Erythroblast (primary cell): ENCODE results near the gene PLXNB1.

Source experiments
- DNase-seq, 2 experiments: peaks; one replicate each; lab custom pipeline; 2025; lab: John Stamatoyannopoulos, UW
- GATA1 ChIP-seq: IDR thresholded peaks from 2 replicates; pipeline ENCODE4 v1.6.1; 2011; ENCODE audit warnings: low read depth, mild to moderate bottlenecking, control low read depth, low read length, moderate library complexity
- POLR2A ChIP-seq: IDR thresholded peaks from 2 replicates; pipeline ENCODE4 v1.6.1; 2011; ENCODE audit warnings: mild to moderate bottlenecking, low read length

The PLXNB1 gene

GRCh38 chr3:48414376-48415250 is 15.3 kb downstream of the PLXNB1 start:
- DNase-seq, result no peak
- TF ChIP-seq GATA1 (no peak), POLR2A (no peak)

GRCh38 chr3:48413611-48414010 is 16.3 kb downstream of the PLXNB1 start:
- TF ChIP-seq POLR2A, result no peak
- TF ChIP-seq GATA1, result no peak
- DNase-seq, result no peak

DNA sequence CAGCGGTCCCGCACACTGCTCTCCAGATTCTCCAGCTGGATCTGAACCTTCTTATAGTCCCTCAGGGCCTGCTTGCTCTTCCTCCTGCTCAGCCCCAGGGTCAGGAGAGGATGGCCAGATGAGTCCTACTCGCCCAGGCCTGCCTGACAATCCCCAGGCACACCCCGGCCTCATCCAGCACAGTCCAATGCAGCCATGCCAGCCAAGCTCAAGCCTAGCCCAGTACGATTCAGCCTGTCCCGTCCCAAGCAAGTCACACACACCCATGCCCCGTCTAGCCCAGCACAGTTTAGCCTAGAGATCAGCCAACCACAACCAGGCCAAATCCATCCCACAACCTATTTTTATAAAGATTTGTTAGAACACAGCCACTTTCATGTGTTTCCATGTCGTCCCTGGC is 16.8 kb downstream of the PLXNB1 start:
- TF ChIP-seq POLR2A, result no peak
- no peak for TF ChIP-seq GATA1
- DNase-seq, result no peak

GRCh38 chr3:48412375-48413001 is 17.4 kb downstream of the PLXNB1 start:
- DNase-seq, result no peak
- TF ChIP-seq POLR2A, result no peak

- TF ChIP-seq GATA1 (no peak), POLR2A (no peak)
- no peak for DNase-seq
These were observed 18.1 kb downstream of the PLXNB1 start for GRCh38 chr3:48411606-48412374.

- no peak for DNase-seq
- TF ChIP-seq GATA1 (no peak), POLR2A (no peak)
These were observed 18.8 kb downstream of the PLXNB1 start for GRCh38 chr3:48411041-48411588.

DNA sequence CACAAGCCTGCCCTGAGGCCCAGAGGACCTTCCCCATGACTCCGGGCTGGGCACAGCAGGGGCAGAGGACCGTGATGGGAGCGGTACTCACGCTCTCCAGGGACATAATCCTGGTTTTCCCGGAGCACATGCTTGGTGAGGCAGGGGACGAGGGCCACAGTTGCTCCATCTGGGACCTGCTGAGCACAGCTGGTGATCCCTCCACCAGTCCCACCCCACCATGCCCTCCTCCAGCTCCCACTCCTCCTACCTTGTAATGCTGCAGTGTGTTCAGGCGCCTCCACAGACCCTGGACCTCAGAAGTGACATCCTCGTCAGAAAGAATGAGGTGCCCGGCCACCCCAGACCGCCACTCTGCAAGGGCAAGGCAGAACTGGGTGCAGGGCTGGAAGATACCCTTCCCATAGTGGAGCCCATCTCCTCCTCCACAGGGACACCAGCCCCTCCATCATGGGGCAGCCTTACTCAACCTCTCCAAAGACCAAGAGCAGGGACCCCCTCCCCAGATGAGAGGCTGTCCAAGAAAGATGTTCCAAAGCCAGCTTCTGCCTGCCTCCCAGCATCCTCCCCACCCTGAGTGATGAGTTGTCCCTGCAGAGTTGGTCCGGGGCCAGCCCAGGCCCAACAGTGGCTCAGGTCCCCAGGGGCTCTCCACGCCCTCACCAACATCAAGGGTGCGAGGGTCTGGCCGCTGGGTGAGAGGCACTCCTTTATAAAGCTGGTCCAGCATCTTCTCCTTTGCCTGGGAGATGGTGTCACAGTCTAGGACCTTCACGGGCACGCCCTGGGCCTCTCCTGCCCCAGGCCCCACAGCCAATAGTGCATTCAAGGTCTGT is 19.5 kb downstream of the PLXNB1 start:
- no peak for TF ChIP-seq POLR2A
- no peak for TF ChIP-seq GATA1
- no peak for DNase-seq

- no peak for DNase-seq
- TF ChIP-seq POLR2A (no peak), GATA1 (no peak)
These were observed 20.3 kb downstream of the PLXNB1 start for GRCh38 chr3:48409291-48410201.

GRCh38 chr3:48408823-48409281 is 21.0 kb downstream of the PLXNB1 start:
- peak in 1 of 2 experiments; percentile 15 for DNase-seq
- TF ChIP-seq POLR2A, result no peak
- TF ChIP-seq GATA1, result no peak

- no peak for DNase-seq
- no peak for TF ChIP-seq POLR2A
- no peak for TF ChIP-seq GATA1
These were observed 22.3 kb downstream of the PLXNB1 start for GRCh38 chr3:48407542-48408099.

- no peak for TF ChIP-seq POLR2A
- no peak for TF ChIP-seq GATA1
- no peak for DNase-seq
These were observed 23.1 kb downstream of the PLXNB1 start for GRCh38 chr3:48406443-48407431.
